Mesendoderm (in vitro differentiated cells): ENCODE results near the gene RRAD.
A peak's percentile ranks its signal among the peaks of the same experiment; 100 is the strongest.

Experiments
- DNase-seq: peaks from one replicate; pipeline ENCODE4 v3.0.0; 2013
- H2AK5ac ChIP-seq: 2 replicates; pipeline ENCODE4 v1.6.1; 2013; ENCODE audit warnings: low read length, inconsistent platforms
- H2BK120ac ChIP-seq: 2 replicates; pipeline ENCODE4 v1.6.1; 2013; ENCODE audit warnings: low read depth, mild to moderate bottlenecking, low read length, moderate library complexity, mixed read lengths
- H2BK15ac ChIP-seq: replicated peaks from 2 replicates; pipeline ENCODE4 v1.6.1; 2013; ENCODE audit warnings: low read depth, mild to moderate bottlenecking, moderate library complexity
- H2BK5ac ChIP-seq: 2 replicates; pipeline ENCODE4 v1.6.1; 2013; ENCODE audit warnings: low read length, inconsistent platforms
- H3K18ac ChIP-seq: 2 replicates; pipeline ENCODE4 v1.6.1; 2013; ENCODE audit warnings: mild to moderate bottlenecking, low read length, mixed read lengths
- H3K23ac ChIP-seq: one replicate; pipeline ENCODE4 v1.6.1; 2013; ENCODE audit warnings: low read length
- H3K27ac ChIP-seq: 2 replicates; pipeline ENCODE4 v1.5.1; 2013; ENCODE audit warnings: low read depth, mild to moderate bottlenecking, inconsistent platforms, low read length, moderate library complexity
- H3K27me3 ChIP-seq: 2 replicates; pipeline ENCODE4 v1.6.1; 2013; ENCODE audit warnings: low read length, control low read depth, mild to moderate bottlenecking, inconsistent platforms; ENCODE audit not compliant: insufficient read depth, poor library complexity
- H3K36me3 ChIP-seq: 2 replicates; pipeline ENCODE4 v1.6.1; 2013; ENCODE audit warnings: low read length, inconsistent platforms; ENCODE audit not compliant: control insufficient read depth, insufficient read depth
- H3K4ac ChIP-seq: one replicate; pipeline ENCODE4 v1.6.1; 2013; ENCODE audit warnings: low read depth, mild to moderate bottlenecking, low read length, moderate library complexity
- H3K4me1 ChIP-seq: 2 replicates; pipeline ENCODE4 v1.6.1; 2013; ENCODE audit warnings: low read depth, low read length, inconsistent platforms; ENCODE audit not compliant: control insufficient read depth
- H3K4me2 ChIP-seq: 2 replicates; pipeline ENCODE4 v1.6.1; 2013; ENCODE audit warnings: low read length
- H3K4me3 ChIP-seq: 2 replicates; pipeline ENCODE4 v1.5.1; 2013; ENCODE audit warnings: mild to moderate bottlenecking, low read length
- H3K56ac ChIP-seq: one replicate; pipeline ENCODE4 v1.6.1; 2013; ENCODE audit warnings: low read length
- H3K79me1 ChIP-seq: 2 replicates; pipeline ENCODE4 v1.6.1; 2013; ENCODE audit warnings: low read length, inconsistent platforms
- H3K79me2 ChIP-seq: 2 replicates; pipeline ENCODE4 v1.6.1; 2013; ENCODE audit warnings: mild to moderate bottlenecking, low read length; ENCODE audit not compliant: control insufficient read depth, insufficient read depth
- H3K9ac ChIP-seq: 2 replicates; pipeline ENCODE4 v1.6.1; 2013; ENCODE audit warnings: low read length, inconsistent platforms
- H4K5ac ChIP-seq: one replicate; pipeline ENCODE4 v1.6.1; 2013; ENCODE audit warnings: low read length
- H4K8ac ChIP-seq: one replicate; pipeline ENCODE4 v1.6.1; 2013; ENCODE audit warnings: low read depth, mild to moderate bottlenecking, control low read depth, low read length, moderate library complexity
- WGBS: extraction: QIAGEN DNeasy Blood & Tissue Kit; methylation state at CpG from one replicate; pipeline ENCODE4 v1.1.7; 2013; ENCODE audit warnings: low lambda C conversion rate, missing lambda C conversion rate; ENCODE audit not compliant: insufficient coverage; ENCODE audit errors: extremely low coverage; 5-methylcytosine and 5-hydroxymethylcytosine counted together

Gene RRAD

GRCh38 chr16:66874079-66874775 is 51.1 kb downstream of the RRAD start:
- Histone ChIP-seq H3K4me2 (no peak overlapping the region), H2AK5ac (no peak overlapping the region), H2BK120ac (no peak overlapping the region), H3K18ac (no peak overlapping the region), H3K23ac (no peak overlapping the region), H2BK15ac (no peak overlapping the region), H3K79me2 (no peaks in the 10 kb centered on the region), H3K9ac (no peak overlapping the region), H3K4ac (no peak overlapping the region), H3K27ac (no peak overlapping the region), H3K56ac (no peak overlapping the region), H3K79me1 (no peaks in the 10 kb centered on the region), H3K36me3 (no peaks in the 10 kb centered on the region), H4K8ac (no peak overlapping the region), H4K5ac (no peak overlapping the region), H3K4me3 (no peak overlapping the region), H3K4me1 (no peaks in the 10 kb centered on the region), H3K27me3 (no peaks in the 10 kb centered on the region), H2BK5ac (no peak overlapping the region)
- DNase-seq: peak; percentile 15
- WGBS: no CpG with 5 or more reads among the region's 1 CpG

GRCh38 chr16:66873685-66874055 is 51.7 kb downstream of the RRAD start:
- H3K23ac ChIP-seq: no peak overlapping the region
- no peak overlapping the region for H4K8ac ChIP-seq
- no peak overlapping the region for H3K4ac ChIP-seq
- no peak overlapping the region for H3K9ac ChIP-seq
- no peak overlapping the region for H3K27ac ChIP-seq
- no peak overlapping the region for H2BK5ac ChIP-seq
- H3K4me2 ChIP-seq: no peak overlapping the region
- H3K18ac ChIP-seq: no peak overlapping the region
- no peaks in the 10 kb centered on the region for H3K79me2 ChIP-seq
- DNase-seq: no peak
- no peak overlapping the region for H3K56ac ChIP-seq
- H4K5ac ChIP-seq: no peak overlapping the region
- no peak overlapping the region for H2BK120ac ChIP-seq
- H3K79me1 ChIP-seq: no peaks in the 10 kb centered on the region
- H3K4me3 ChIP-seq: no peak overlapping the region
- no peak overlapping the region for H2BK15ac ChIP-seq
- H3K27me3 ChIP-seq: no peaks in the 10 kb centered on the region
- H3K4me1 ChIP-seq: no peaks in the 10 kb centered on the region
- no peak overlapping the region for H2AK5ac ChIP-seq
- no peaks in the 10 kb centered on the region for H3K36me3 ChIP-seq

GRCh38 chr16:66872943-66873684 is 52.2 kb downstream of the RRAD start:
- peak overlapping the region; percentile 64 for H3K9ac ChIP-seq
- no peak overlapping the region for H2BK5ac ChIP-seq
- no peak overlapping the region for H2BK120ac ChIP-seq
- H3K79me1 ChIP-seq: no peaks in the 10 kb centered on the region
- no peak overlapping the region for H3K18ac ChIP-seq
- H3K4me1 ChIP-seq: no peaks in the 10 kb centered on the region
- no peak overlapping the region for H2AK5ac ChIP-seq
- H3K79me2 ChIP-seq: no peaks in the 10 kb centered on the region
- H3K36me3 ChIP-seq: no peaks in the 10 kb centered on the region
- peak overlapping the region; percentile 44 for H3K4me2 ChIP-seq
- peak overlapping the region; percentile 83 for H3K56ac ChIP-seq
- H3K4ac ChIP-seq: no peak overlapping the region
- no peak overlapping the region for H4K5ac ChIP-seq
- H3K4me3 ChIP-seq: no peak overlapping the region
- no peaks in the 10 kb centered on the region for H3K27me3 ChIP-seq
- WGBS: no CpG with 5 or more reads among the region's 39 CpGs
- H3K27ac ChIP-seq: no peak overlapping the region
- H4K8ac ChIP-seq: no peak overlapping the region
- DNase-seq: peak; percentile 96
- H3K23ac ChIP-seq: no peak overlapping the region
- H2BK15ac ChIP-seq: no peak overlapping the region

GRCh38 chr16:66872559-66872942 is 52.8 kb downstream of the RRAD start:
- Histone ChIP-seq H4K8ac (no peak overlapping the region), H3K4me2 (peak overlapping the region; percentile 44), H2BK120ac (no peak overlapping the region), H3K23ac (no peak overlapping the region), H3K36me3 (no peaks in the 10 kb centered on the region), H4K5ac (no peak overlapping the region), H3K27ac (no peak overlapping the region), H3K79me2 (no peaks in the 10 kb centered on the region), H3K4me3 (no peak overlapping the region), H3K9ac (peak overlapping the region; percentile 64), H3K27me3 (no peaks in the 10 kb centered on the region), H2AK5ac (no peak overlapping the region), H3K79me1 (no peaks in the 10 kb centered on the region), H3K4me1 (no peaks in the 10 kb centered on the region), H3K18ac (no peak overlapping the region), H2BK5ac (no peak overlapping the region), H2BK15ac (no peak overlapping the region), H3K4ac (no peak overlapping the region), H3K56ac (peak overlapping the region; percentile 83)
- no CpG with 5 or more reads among the region's 4 CpGs for WGBS
- no peak for DNase-seq

GRCh38 chr16:66871840-66872239 is 53.5 kb downstream of the RRAD start:
- Histone ChIP-seq H3K4me1 (no peaks in the 10 kb centered on the region), H3K9ac (no peak overlapping the region), H2BK120ac (no peak overlapping the region), H3K79me1 (no peaks in the 10 kb centered on the region), H3K36me3 (no peaks in the 10 kb centered on the region), H3K4ac (no peak overlapping the region), H2BK5ac (no peak overlapping the region), H3K23ac (no peak overlapping the region), H3K4me2 (no peak overlapping the region), H3K27me3 (no peaks in the 10 kb centered on the region), H2AK5ac (no peak overlapping the region), H2BK15ac (no peak overlapping the region), H3K18ac (no peak overlapping the region), H3K4me3 (no peak overlapping the region), H3K79me2 (no peaks in the 10 kb centered on the region), H3K56ac (no peak overlapping the region), H4K8ac (no peak overlapping the region), H4K5ac (no peak overlapping the region), H3K27ac (no peak overlapping the region)
- no CpG with 5 or more reads among the region's 3 CpGs for WGBS
- DNase-seq: no peak
